ENCODE measurements around the gene LGI1.
"Not testable (repeated sequence)": the region's sequence is repeated elsewhere in the genome, so short reads cannot be mapped to it uniquely, and the experiment has no call there.

LGI1 gene

GRCh38 chr10:93806903-93807302 is 49.2 kb downstream of the LGI1 start:
- DNase-seq (ENCODE audit: low spot score) (no peak), FAIRE-seq (no peak)

GRCh38 chr10:93807371-93807770 is 49.6 kb downstream of the LGI1 start:
- no peak for FAIRE-seq
- DNase-seq (ENCODE audit: low spot score) = no peak

GRCh38 chr10:93812659-93813338 is 55.1 kb downstream of the LGI1 start:
- FAIRE-seq (no peak), DNase-seq (ENCODE audit: low spot score) (no peak)

- FAIRE-seq = no peak
- DNase-seq (ENCODE audit: low spot score) = peak; percentile 49
Observed at GRCh38 chr10:93813507-93814465, 56.0 kb downstream of the LGI1 start.

GRCh38 chr10:93815304-93816096 is 57.8 kb downstream of the LGI1 start:
- no peak for DNase-seq (ENCODE audit: low spot score)
- no peak for FAIRE-seq

- DNase-seq (ENCODE audit: low spot score) = peak; percentile 18
- no peak for FAIRE-seq
Observed at GRCh38 chr10:93816123-93816747, 58.5 kb downstream of the LGI1 start.

- FAIRE-seq = no peak
- no peak for DNase-seq (ENCODE audit: low spot score)
Observed at GRCh38 chr10:93818086-93818485, 60.4 kb downstream of the LGI1 start.

- FAIRE-seq (no peak), DNase-seq (ENCODE audit: low spot score) (no peak)
Observed at GRCh38 chr10:93819520-93819919, 61.8 kb downstream of the LGI1 start.

- peak; percentile 66 for DNase-seq (ENCODE audit: low spot score)
Observed at GRCh38 chr10:93820434-93820833, 62.7 kb downstream of the LGI1 start.

GRCh38 chr10:93821051-93821772 is 63.5 kb downstream of the LGI1 start:
- DNase-seq (ENCODE audit: low spot score) (no peak), FAIRE-seq (no peak)

More at GRCh38 chr10:93820434-93820833, 62.7 kb downstream of the LGI1 start:
- FAIRE-seq = no peak

- DNase-seq (ENCODE audit: low spot score) = peak; percentile 34
- FAIRE-seq = no peak
Observed at GRCh38 chr10:93826355-93826754, 68.6 kb downstream of the LGI1 start.

- no peak for FAIRE-seq
Observed at GRCh38 chr10:93827056-93827804, 69.5 kb downstream of the LGI1 start.

GRCh38 chr10:93831065-93831464 is 73.3 kb downstream of the LGI1 start:
- not testable (repeated sequence) for FAIRE-seq; DNase-seq (ENCODE audit: low spot score)

More at GRCh38 chr10:93827056-93827804, 69.5 kb downstream of the LGI1 start:
- no peak for DNase-seq (ENCODE audit: low spot score)

- FAIRE-seq = no peak
- no peak for DNase-seq (ENCODE audit: low spot score)
Observed at GRCh38 chr10:93835770-93836169, 78.0 kb downstream of the LGI1 start.

- FAIRE-seq = no peak
Observed at GRCh38 chr10:93837822-93838221, 80.1 kb downstream of the LGI1 start.

GRCh38 chr10:93838278-93838677 is 80.5 kb downstream of the LGI1 start:
- FAIRE-seq = no peak

More at GRCh38 chr10:93837822-93838221, 80.1 kb downstream of the LGI1 start:
- DNase-seq (ENCODE audit: low spot score) = no peak

GRCh38 chr10:93841961-93842360 is 84.2 kb downstream of the LGI1 start:
- FAIRE-seq (no peak), DNase-seq (ENCODE audit: low spot score) (no peak)

More at GRCh38 chr10:93838278-93838677, 80.5 kb downstream of the LGI1 start:
- DNase-seq (ENCODE audit: low spot score) = no peak

GRCh38 chr10:93844979-93845626 is 87.4 kb downstream of the LGI1 start:
- DNase-seq (ENCODE audit: low spot score) (no peak), FAIRE-seq (no peak)

All from RCC 7860 (cell line).